HG03064 (cell line): ENCODE data around the gene BPIFB6.
"Not testable (repeated sequence)": the region's sequence is repeated elsewhere in the genome, so short reads cannot be mapped to it uniquely, and the experiment has no call there.

Experiments used
- ATAC-seq: cut with Tn5 transposase; IDR thresholded peaks from one replicate; pipeline ENCODE4 v1.9.1; 2021; ENCODE audit warnings: low read depth; ENCODE audit not compliant: unreplicated experiment

The BPIFB6 gene

DNA sequence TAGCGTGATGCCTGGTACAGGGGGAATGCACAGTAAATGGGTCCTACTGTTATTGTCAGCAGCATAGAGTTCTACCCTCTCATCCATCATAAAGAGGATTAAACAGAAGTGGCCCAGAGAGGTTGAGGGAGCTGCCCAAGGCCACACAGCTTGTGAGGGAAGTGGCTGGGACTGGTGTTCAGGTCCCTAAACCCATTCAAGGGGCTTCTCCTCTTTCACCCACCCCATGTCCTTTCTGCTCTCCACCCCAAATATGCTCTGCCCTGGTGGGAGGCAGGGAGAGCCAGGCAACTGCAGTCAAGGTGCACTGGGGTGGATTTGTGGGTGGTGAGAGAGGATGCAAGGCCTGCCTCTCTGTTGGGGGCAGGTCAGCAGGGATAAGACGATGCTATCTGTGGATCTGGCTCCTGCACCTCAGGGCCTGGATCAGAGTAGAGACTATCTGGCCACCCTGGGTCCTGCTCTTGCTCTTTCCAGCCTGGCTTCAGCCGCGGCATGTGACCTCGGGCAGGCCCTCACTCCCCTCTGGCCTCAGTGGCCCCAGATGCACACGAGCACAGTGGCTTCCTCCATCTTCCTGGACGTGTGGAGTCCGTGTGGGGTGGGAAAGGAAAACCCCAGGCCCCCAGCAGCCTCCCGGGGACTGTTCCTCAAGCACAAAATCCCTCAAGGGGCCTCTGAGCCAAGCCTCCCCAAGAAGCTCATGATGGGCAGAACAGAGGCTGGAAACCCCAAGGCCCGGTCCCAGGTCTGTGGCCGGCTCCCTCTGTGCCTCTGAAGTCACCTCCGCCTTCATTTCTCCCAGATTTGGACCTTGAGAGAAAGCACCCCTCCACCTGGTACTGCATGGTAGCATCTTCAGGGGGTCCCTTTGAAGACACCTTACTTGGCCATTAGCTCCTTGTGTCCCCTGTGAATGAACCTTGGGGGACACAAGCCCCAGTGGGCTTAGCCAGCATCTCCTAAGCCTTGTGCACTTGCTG is 3.4 kb upstream of the BPIFB6 start:
- no peak for ATAC-seq

DNA sequence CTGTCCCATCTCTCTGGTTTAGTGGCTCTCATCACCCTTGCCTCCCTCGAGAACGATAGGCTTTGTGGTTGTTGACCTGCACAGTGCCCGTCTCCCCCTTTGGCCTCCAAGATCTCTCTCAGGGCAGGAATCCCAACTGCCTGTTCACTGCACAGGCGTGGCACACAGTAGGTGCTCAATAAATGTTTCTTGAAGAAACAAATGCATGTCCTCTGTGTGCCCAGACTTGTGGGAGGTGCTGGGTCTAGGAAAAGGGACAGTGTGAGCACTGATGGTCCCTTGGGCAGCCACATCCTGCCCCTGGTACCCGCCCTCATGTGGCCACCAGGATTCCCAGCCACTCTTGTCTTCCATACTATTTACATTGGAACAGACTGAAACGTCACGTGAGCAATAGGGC is 2.6 kb upstream of the BPIFB6 start:
- ATAC-seq = no peak

DNA sequence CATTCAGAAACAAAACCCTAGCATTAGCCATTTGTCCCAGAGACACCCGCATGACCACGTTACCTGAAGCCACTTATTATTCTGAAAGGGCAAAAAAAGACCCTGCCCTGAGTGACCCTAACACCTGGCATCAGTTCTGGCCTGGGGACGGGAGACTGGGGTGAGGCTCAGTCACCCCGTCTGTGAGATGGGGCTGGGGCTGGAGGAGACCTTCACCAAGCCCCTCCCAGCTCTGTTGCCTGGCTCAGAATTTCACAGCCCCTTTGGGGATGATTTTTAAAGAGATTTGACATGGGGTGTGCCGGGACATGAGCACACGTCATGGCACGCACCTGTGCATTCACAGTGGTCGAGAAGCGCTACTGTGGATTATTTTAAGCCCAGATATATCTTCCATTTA is 1.4 kb upstream of the BPIFB6 start:
- ATAC-seq = no peak

DNA sequence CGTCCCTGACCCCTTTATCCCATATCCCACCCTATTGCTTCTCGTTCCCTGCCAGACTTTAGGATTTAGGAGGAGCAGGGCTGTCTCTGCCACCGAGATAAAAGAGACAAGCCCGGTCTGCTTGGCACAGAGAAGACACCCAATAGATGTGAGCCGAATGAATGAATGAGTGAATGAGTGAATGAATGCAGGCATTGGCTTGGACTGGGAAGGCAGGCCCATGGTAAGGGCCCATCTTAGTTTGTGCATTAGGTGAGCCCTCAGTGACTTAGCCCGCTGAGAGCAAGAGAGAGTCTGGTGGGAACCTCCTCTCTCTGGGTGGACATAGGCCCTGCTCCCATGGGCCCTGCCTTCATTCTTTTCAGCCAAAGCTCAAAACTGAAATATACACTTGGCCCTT is 879 bp upstream of the BPIFB6 start:
- no peak for ATAC-seq

DNA sequence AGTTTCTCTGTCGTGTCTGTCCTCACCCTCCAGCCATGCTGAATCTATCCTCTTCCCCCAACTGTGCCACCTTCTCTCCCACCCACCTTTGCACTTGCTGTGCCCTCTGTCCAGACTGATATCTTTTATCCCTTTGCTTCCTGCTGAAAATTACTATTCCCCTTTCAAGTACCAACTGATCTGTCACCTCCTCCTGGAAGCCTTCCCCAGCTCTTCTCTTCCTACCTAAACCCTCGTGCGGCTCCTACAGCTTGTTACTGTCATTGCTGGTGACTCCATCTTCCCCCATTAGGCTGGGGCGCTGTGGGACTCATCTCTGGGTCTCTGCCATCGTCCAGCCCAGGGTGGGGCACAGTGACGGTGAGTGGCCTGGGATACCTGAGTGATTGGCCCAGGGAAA is 1.1 kb downstream of the BPIFB6 start:
- ATAC-seq = no peak

DNA sequence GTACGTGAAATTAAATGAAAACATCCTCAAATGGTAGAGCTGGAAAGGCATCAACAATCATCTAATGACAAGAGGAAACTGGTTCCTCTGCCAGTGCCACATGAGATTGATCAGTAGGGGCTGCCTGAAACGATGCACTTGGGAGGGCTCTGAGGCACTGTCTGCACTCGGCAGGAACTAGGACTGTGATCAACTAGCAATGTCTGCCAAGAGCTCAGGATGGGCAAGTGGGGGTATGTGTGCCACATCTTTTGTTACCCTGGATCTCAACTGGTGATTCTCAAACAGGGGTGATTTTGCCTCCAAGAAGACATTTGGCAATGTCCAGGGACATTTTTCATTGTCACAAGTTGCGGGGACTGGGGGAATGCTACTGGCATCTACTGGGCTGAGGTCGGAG is 1.9 kb downstream of the BPIFB6 start:
- no peak for ATAC-seq

DNA sequence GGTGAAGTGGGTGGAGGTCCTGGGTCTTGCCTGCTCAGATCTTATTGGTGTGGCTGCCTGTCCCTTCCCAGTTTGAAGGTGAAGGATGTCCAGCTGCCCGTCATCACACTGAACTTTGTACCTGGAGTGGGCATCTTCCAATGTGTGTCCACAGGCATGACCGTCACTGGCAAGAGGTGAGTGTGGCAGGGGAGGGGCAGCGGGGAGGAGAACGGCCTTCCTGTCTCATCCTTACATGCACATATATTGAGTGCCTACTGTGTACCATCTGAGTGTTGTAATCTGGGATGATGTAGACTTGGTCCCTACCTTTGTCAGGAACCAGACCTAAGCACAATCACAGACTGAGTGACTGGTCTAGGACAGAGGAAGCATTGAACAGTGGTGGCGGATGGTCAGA is 2.7 kb downstream of the BPIFB6 start:
- ATAC-seq = no peak

DNA sequence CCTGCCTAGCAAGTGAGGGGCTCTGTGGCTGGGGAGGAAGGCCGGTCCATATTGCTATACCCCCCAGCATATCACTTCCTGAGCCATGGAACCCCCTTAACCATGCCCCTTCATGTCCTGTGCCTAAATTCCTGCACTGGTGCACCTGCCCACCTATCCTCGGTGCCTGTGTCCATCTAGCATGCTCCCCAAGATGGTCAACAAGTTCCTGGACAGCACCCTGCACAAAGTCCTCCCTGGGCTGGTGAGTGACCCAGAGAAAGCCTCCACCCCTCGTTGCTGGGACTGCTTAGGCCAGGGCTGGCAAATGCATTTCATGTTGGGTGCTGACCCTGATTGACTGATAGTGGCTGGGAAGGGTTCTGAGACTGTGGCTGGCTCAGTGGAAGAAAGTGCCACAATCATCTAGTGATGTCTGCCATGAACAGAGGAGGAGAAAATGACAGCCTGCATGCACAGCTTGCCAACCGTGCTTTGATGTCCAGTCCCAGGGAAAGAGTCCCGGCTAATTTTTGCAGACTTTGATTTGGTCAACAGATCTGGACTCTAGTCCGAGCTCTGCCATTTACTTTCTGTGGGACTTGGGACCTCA is 3.5 kb downstream of the BPIFB6 start:
- ATAC-seq = no peak

DNA sequence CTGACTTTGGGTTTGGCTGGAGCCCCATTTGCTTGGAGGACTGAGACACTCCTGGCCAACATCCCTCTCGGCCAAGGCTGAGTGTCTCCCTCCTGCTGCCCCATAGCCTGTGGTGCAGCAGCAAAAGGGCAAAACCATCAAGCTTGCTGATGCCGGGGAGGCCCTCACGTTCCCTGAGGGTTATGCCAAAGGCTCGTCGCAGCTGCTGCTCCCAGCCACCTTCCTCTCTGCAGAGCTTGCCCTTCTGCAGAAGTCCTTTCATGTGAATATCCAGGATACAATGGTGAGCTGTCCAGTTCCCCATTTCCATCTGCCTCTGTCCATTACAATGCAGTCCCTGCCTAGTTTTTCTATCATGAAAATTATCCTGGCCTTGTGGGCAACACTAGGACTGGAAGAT is 6.0 kb downstream of the BPIFB6 start:
- ATAC-seq = no peak

DNA sequence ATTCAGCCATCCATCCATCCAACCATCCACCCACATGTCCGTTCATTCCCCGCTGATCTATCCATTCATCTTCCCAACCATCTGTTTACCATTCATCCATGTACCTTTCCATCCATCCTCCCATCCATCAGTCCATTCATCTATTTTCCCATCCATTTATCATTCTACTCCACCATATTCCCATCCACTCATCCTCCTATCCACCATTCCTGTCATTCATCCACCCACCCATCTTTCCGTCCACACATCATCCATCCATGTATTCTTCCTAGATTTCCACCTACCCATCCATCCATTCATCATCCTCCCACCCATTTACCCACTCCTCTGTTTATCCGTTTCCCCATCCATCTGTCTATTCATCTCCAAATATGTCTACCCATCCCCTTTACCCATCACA is 6.8 kb downstream of the BPIFB6 start:
- ATAC-seq = no peak

DNA sequence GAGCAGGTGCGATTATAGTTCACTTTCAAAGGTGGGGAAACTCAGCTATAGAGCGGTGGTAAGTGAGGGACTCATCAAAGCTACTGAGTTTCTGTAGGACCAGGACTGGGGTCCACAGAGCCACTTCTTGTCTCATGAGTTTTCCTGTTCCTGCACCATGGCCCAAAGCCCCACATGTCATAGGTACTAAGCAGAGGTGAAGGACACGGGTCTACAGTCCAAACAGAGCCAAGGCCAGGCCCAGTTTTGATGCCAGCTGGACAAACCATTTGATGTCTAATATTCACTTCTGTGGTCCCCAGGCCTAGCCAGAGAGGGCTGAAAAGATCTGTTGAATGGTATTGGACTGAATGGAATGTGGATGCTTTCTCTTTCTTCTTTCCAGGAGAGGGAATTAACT is 11.0 kb downstream of the BPIFB6 start:
- no peak for ATAC-seq

DNA sequence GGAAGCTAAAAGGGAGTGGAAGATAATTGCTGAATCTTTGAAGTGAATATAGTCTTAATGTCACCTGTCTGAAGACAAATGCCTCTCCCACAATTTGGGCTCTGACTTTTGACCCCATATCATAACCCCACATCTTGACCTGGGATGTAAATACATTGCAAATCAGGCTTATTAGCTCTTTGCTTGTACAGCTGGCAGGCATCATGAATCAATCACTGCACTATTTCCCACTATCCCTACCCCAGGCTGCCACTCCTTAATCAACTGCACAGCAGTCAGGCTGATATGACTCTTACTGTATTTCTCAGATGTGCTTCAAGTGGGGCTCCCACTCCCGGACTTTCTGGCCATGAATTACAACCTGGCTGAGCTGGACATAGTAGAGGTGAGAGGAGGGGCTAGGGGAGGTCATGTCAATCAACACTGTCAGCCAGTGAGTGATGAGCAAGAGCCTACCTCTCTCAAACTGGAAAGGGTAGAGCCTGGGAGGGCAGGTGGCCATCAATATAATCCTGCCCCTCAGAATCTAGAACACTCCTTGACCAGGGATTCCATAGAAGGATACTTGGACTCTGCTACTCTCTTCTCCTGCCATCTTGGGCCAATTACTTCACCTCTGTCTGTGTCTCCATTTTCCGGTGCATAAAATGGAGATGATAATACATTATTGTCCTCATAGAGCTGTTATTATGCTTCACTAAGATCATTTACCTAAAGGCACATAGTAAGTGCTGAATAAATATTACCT is 11.7 kb downstream of the BPIFB6 start:
- ATAC-seq = no peak

DNA sequence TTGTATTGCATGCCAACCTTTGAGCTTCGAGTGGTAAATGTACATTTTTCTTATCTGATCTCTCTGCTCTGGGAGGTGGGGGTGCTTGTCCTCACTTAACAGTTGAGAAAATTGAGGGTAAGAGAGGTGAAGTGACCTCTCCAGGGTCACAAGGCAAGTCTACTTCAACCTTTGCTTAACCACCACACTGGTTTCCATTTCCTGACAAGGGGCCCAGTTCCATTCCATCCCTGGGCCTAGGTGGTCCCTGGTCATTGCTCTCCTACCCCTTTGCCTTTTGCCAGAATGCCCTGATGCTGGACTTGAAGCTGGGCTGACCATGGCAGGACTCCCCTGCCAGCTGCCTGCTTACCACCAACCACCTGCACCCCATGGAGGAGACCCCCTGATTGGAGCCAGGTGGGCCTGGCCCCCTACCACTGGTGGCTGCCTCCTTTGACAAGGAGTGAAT is 12.3 kb downstream of the BPIFB6 start:
- no peak for ATAC-seq

DNA sequence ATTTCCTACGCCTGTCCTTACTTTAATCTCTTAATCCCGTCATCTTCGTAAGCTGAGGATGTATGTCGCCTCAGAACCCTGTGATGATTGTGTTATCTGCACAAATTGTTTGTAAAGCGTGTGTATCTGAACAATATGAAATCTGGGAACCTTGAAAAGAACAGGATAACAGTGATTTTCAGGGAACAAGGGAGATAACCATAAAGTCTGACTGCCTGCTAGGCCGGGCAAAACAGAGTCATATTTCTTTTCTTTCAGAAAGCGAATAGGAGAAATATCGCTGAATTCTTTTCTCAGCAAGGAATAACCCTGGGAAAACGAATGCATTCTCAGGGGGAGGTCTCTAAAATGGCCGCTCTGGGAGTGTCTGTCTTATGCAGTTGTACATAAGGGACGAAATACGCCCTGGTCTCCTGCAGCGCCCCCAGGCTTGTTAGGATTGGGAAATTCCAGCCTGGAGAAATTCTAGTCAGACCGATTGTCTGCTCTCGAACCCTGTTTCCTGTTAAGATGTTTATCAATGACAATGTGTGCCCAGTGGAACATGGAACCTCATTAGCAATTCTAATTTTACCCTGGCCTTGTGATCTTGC is 13.8 kb downstream of the BPIFB6 start:
- ATAC-seq = not testable (repeated sequence)

DNA sequence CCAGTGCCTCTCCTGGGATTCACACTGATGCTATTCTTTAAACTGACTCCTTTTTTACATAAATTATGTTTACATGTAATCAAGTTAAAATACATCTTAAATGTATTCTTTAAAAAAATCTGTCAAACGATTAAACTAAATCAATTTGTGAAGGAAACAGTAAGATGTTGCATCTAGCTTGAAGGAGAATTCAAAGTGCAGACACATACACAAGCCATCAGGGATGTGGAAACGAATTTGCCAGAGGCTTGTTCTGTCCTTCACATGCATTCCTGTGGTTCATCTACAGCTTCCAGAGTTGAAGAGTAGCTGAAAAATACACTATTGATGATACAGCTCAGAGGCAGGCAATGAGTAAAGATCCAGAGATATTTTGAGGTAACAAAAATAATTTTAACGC is 15.0 kb downstream of the BPIFB6 start:
- no peak for ATAC-seq

DNA sequence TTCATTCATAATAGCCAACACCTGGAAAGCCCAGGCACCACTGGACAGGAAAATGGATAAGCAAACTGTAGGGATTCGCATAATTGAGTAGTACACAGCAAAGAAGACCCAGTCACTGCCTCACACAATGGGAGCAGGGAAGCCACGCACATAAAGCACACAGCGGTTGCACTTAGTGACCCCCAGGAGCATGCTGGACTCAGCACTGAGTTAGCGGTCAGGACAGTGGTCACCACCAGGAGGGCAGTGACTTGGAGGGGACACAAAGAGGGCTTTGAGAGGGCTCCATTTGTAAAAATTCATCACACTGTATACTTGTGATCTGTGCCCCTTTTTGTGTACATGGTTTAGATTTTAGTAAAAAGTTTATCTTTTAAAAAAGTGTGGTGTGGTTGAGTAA is 19.9 kb downstream of the BPIFB6 start:
- ATAC-seq = no peak

DNA sequence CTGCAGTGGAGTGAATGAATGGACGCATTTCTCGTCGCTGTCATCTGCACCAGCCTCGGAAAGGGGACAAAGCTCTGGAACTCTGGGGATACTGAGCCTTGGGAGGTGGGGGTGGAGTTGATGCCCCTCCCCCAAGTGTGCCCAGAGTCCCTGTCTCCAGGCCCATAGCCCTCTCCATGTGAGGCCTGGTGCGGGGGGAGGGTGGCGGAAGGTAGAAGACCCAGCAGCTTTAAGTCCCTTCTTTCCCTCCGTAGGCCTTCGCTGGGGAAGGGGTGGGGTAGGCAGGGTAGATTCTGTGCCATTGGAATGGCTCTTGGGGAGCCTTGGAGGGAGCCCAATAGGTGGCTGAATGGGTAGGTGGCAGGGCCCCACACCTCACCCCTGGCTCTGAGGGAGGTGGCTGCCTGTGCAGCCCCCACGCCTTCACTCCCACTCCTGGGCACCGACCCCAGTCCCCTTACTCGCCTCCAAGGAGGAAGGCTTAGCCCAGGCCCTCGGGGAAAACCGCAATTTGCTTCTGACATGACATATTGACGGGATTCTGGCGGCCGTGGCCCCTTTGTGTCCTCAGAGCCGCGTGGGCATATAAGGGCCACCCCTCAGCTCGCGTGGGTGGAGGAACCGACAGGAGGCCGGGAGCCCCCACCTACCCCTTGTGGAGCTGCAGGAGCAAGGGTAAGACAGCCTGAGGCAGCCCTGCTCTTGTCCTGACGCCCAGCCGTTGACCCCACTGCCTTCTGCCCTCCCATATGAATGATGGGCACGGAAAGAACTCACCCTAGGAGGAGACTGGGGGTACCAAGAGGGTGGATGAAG is 22.1 kb downstream of the BPIFB6 start, which contains the start of gene BPIFB3:
TSS of gene BPIFB3 (plus strand) at position 613 of the 816 bp plus-strand sequence. CDS start 1,533 bp downstream, outside the sequence.
- ATAC-seq = no peak

DNA sequence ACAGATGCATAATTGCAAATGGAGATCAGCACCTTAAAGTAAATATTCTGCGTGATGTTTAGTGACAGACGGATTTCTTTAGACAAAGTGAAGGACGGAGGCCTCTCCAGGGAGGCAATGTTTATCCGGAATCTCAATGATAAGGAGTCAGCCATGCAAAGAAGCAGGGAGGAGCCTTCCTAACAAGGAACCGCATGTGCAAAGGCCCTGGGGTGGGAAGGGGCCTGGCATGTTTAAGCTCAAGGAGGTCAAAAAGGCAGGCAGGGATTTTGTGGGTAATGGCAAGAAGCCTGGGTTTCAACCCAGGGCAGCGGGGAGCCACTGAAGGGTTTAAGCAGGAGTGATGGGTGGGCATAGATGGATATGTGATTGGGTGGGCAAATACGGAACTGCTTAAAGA is 22.9 kb downstream of the BPIFB6 start:
- no peak for ATAC-seq

DNA sequence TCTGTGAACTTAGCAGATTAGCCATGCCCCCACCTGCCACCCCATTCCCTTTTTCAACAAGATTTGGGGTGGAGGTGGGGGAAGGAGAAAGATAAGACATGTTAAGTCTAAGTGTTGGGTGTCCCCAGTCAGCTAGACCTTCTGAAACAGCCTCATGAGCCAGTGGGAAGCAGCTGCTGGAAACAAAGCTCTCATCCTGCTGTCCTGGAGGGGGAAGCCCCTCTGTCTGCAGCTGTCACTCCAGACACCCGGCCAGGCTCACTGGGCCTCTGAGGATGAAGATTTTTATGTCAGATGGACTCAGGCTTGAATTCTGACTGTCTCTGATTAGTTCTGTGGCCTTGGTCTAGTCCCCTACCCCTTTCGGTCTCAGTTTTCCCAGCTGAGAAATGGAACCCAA is 23.3 kb downstream of the BPIFB6 start:
- ATAC-seq = no peak

DNA sequence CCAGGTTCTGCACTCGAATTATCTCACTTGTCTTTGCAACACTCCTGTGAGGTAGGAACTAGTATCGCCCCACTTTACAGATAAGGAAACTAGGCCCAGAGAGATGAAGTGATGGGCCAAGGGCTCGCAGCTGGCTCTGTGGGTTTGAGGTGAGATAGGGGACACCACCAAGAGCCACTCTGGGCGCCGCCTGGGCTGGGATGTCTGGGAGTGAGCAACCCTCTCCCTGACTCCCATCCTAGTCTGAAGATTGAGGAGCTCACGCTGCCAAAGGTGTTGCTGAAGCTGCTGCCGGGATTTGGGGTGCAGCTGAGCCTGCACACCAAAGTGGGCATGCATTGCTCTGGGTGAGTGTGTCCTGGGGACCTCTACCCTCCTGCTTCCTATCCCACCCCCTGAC is 27.7 kb downstream of the BPIFB6 start:
- no peak for ATAC-seq
